PC-9 (cell line): ENCODE data around the gene PXDN. TPM values are rescaled to one million over a fixed set of nuclear protein-coding genes. Genes with fewer than 3 reads are reported as not detected.
"Not testable (repeated sequence)": the region's sequence is repeated elsewhere in the genome, so short reads cannot be mapped to it uniquely, and the experiment has no call there.

ENCODE experiments used
- BruUV-seq: library from RNA; stranded (reverse); fragments of 400-500 nt; replicated peaks from 2 replicates; lab custom pipeline; 2021; lab: Mats Ljungman, UMichigan
- CTCF ChIA-PET: fragments of 300-600 bp; sonication (Branson Sonifier 250); formaldehyde crosslinking; loops from one replicate; lab custom pipeline; 2022; ENCODE audit warnings: antibody characterized with exemption; lab: Charles Lee
- POLR2A ChIA-PET: fragments of 300-600 bp; sonication (Branson Sonifier 250); formaldehyde crosslinking; loops from one replicate; lab custom pipeline; 2022; ENCODE audit warnings: antibody characterized with exemption; ENCODE audit not compliant: unreplicated experiment; lab: Charles Lee
- DNase-seq, 2 experiments: peaks; one replicate each; pipeline versions ENCODE4 v3.0.0 to v3.0.0-alpha.2; 2015 to 2022; ENCODE audit warnings: mixed read lengths in 1 of 2
- H2AFZ ChIP-seq: fragments of 200-600 bp; sonication (generic); 2 replicates; pipeline ENCODE4 v1.8.1; 2017; ENCODE audit warnings: antibody characterized with exemption
- H3F3A ChIP-seq: fragments of 200-600 bp; sonication (generic); 2 replicates; pipeline ENCODE4 v1.8.1; 2017; ENCODE audit warnings: antibody characterized with exemption, mild to moderate bottlenecking, low read depth; ENCODE audit not compliant: insufficient read depth
- H3K27ac ChIP-seq: fragments of 200-600 bp; sonication (generic); 2 replicates; pipeline ENCODE4 v1.6.1; 2016; ENCODE audit warnings: mixed run types
- H3K27me3 ChIP-seq: fragments of 200-600 bp; sonication (generic); 2 replicates; pipeline ENCODE4 v1.6.1; 2016; ENCODE audit warnings: low read depth, mixed run types; ENCODE audit not compliant: insufficient read depth
- H3K36me3 ChIP-seq: fragments of 200-600 bp; sonication (generic); 2 replicates; pipeline ENCODE4 v1.6.1; 2016; ENCODE audit warnings: low read depth, mixed run types
- H3K4me1 ChIP-seq: fragments of 200-600 bp; sonication (generic); replicated peaks from 2 replicates; pipeline ENCODE4 v1.6.1; 2016; ENCODE audit warnings: mixed run types; ENCODE audit not compliant: insufficient read depth
- H3K4me2 ChIP-seq: fragments of 200-600 bp; sonication (generic); 2 replicates; pipeline ENCODE4 v1.6.1; 2017; ENCODE audit warnings: mixed run types
- H3K4me3 ChIP-seq: fragments of 200-600 bp; sonication (generic); 2 replicates; pipeline ENCODE4 v1.6.1; 2016; ENCODE audit warnings: mixed run types
- H3K79me2 ChIP-seq: fragments of 200-600 bp; sonication (generic); 2 replicates; pipeline ENCODE4 v1.6.1; 2017; ENCODE audit warnings: low read depth, mixed run types
- H3K9me2 ChIP-seq: fragments of 200-600 bp; sonication (generic); 2 replicates; pipeline ENCODE4 v1.8.1; 2017; ENCODE audit warnings: mild to moderate bottlenecking; ENCODE audit not compliant: insufficient read depth
- H3K9me3 ChIP-seq: fragments of 200-600 bp; sonication (generic); 2 replicates; pipeline ENCODE4 v1.8.1; 2016; ENCODE audit warnings: low read depth; ENCODE audit not compliant: insufficient read depth
- H4K20me1 ChIP-seq: fragments of 200-600 bp; sonication (generic); 2 replicates; pipeline ENCODE4 v1.8.1; 2017; ENCODE audit not compliant: insufficient read depth
- EZH2 ChIP-seq: fragments of 200-600 bp; sonication (generic); IDR thresholded peaks from 2 replicates; pipeline ENCODE4 v1.8.0; 2017; ENCODE audit warnings: antibody characterized with exemption, low read depth
- intact Hi-C: fragments of 100-400 bp; cut with micrococcal nuclease; formaldehyde crosslinking; loops from one replicate; pipeline ENCODE4 v1.10.0; 2022; ENCODE audit not compliant: unreplicated experiment
- total RNA-seq: library from RNA; stranded (reverse); gene quantifications from 2 replicates; pipeline ENCODE4 v1.2.3, GENCODE V29; 2021
- TF ChIP-seq, protein P1 (sequence below): fragments of 200-600 bp; sonication (generic); conservative IDR thresholded peaks from 2 replicates; pipeline ENCODE4 v1.6.1; 2017; ENCODE audit warnings: mixed run types, antibody characterized with exemption, mild to moderate bottlenecking, moderate library complexity

The PXDN gene
- total RNA-seq, 1 experiment from 2014 or later = 91.1 TPM

DNA sequence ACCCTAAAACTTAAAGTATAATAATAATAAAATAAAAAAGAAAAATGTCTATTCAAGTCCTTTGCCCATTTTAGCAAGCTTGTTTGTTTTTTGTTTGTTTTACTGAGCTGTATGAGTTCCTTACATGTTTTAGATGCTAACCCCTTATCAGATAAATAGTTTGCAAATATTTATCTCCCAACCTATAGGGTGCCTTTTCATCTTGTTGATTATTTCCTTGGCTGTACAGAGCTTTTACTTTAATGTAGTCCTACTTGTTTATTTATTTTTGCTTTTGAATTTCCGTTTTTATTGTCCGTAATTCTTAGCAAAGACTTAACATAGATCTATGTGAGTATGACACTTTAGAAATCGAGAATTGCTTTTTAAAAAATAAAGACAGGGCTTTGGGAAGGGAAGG lies 17.8 kb downstream of the PXDN start:
- TF ChIP-seq, protein P1, sequence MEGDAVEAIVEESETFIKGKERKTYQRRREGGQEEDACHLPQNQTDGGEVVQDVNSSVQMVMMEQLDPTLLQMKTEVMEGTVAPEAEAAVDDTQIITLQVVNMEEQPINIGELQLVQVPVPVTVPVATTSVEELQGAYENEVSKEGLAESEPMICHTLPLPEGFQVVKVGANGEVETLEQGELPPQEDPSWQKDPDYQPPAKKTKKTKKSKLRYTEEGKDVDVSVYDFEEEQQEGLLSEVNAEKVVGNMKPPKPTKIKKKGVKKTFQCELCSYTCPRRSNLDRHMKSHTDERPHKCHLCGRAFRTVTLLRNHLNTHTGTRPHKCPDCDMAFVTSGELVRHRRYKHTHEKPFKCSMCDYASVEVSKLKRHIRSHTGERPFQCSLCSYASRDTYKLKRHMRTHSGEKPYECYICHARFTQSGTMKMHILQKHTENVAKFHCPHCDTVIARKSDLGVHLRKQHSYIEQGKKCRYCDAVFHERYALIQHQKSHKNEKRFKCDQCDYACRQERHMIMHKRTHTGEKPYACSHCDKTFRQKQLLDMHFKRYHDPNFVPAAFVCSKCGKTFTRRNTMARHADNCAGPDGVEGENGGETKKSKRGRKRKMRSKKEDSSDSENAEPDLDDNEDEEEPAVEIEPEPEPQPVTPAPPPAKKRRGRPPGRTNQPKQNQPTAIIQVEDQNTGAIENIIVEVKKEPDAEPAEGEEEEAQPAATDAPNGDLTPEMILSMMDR = no peak
- TF ChIP-seq EZH2 = no peak
- no peaks in the 10 kb centered on the region for H3K9me2 ChIP-seq
- peaks cover 45% of the 10 kb centered on the region for H3F3A ChIP-seq
- no peak overlapping the region for H3K4me2 ChIP-seq
- H2AFZ ChIP-seq = no peak overlapping the region
- BruUV-seq = no TSS peak
- H3K27ac ChIP-seq = no peak overlapping the region
- peak in 1 of 2 experiments; percentile 28 for DNase-seq
- intact Hi-C loops = no loop called here
- H3K9me3 ChIP-seq = no peaks in the 10 kb centered on the region
- ChIA-PET CTCF (no interaction called here), POLR2A (no interaction called here)
- H3K79me2 ChIP-seq = peaks cover 56% of the 10 kb centered on the region
- H3K27me3 ChIP-seq = peaks cover 12% of the 10 kb centered on the region; the same call in 1 of the 2 replicates
- H3K36me3 ChIP-seq = no peaks in the 10 kb centered on the region
- H3K4me3 ChIP-seq = no peak overlapping the region
- peaks cover 57% of the 10 kb centered on the region for H3K4me1 ChIP-seq
- no peaks in the 10 kb centered on the region for H4K20me1 ChIP-seq

DNA sequence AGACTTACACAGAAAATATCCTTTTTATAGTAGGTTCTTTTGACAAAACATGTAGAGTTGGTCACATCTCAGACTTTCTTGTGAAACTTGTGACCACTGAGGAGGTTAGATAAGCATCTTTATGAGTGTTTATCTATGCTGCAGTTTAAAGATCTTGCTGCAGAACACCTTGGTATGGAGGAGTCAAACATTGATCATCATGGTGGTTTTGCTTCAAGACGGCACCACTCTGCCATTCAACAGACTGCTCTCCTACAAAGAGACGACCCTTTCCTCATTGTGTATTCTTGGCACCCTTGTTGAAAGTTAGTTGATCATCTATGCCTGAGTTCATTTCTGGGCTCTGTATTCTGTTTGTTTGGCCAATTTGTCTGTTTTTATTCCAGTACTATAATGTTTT lies 20.0 kb downstream of the PXDN start:
- BruUV-seq, intact Hi-C loops, POLR2A ChIA-PET, H3K27ac ChIP-seq, H3K9me2 ChIP-seq, CTCF ChIA-PET, H3K4me2 ChIP-seq, H3K36me3 ChIP-seq, H4K20me1 ChIP-seq, H2AFZ ChIP-seq, H3K4me3 ChIP-seq, H3K9me3 ChIP-seq: not testable (repeated sequence)
- Histone ChIP-seq H3K79me2 (peaks cover 55% of the 10 kb centered on the region), H3F3A (peaks cover 35% of the 10 kb centered on the region), H3K27me3 (peaks cover 12% of the 10 kb centered on the region; the same call in 1 of the 2 replicates), H3K4me1 (peaks cover 48% of the 10 kb centered on the region)
- peak in 1 of 2 experiments; percentile 51 for DNase-seq

DNA sequence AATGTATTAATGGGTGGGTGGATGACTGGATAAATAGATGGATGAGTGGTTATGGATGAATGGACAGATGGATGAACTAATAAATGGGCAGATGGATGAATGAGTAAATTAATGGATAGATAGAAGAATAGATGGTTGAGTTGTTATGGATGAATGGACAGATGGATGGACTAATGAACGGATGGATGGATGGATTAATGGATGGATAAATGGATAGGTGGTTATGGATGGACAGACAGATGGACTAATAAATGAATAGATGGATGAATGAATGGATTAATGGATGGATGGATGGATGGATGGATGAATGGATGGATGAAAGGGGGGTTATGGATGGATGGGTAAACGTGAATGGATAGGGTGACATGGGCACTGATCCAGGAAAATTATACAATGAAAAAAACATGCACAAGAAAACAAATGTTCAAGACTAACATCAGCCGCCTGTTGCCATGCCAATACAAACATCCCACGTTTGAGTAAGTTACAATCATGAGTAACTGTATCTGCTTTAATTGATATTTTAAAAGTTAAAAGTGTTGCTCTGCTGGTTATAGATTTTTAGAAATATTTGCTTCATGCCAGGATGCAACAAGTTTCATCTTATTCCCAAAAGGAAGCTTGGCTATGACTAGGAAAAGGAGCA lies 20.8 kb downstream of the PXDN start:
- intact Hi-C loops = no loop called here
- H3K27me3 ChIP-seq = peaks cover 8% of the 10 kb centered on the region

More for the DNA sequence above, 20.8 kb downstream of the PXDN start:
- ChIA-PET CTCF (no interaction called here), POLR2A (no interaction called here)
- TF ChIP-seq EZH2 = no peak
- TF ChIP-seq, protein P1 = no peak
- peaks cover 54% of the 10 kb centered on the region for H3K79me2 ChIP-seq
- BruUV-seq = no TSS peak
- H3K27ac ChIP-seq = 0 out of 2 replicates have a peak overlapping the region, but pooled peaks have one; percentile 95
- DNase-seq = peak in 1 of 2 experiments; percentile 4
- no peaks in the 10 kb centered on the region for H4K20me1 ChIP-seq
- no peak overlapping the region for H3K4me3 ChIP-seq
- peaks cover 40% of the 10 kb centered on the region for H3K4me1 ChIP-seq
- H3K4me2 ChIP-seq = peak overlapping the region; percentile 72; the same call in 1 of the 2 replicates
- peaks cover 31% of the 10 kb centered on the region for H3F3A ChIP-seq
- no peaks in the 10 kb centered on the region for H3K9me3 ChIP-seq
- no peaks in the 10 kb centered on the region for H3K9me2 ChIP-seq
- H3K36me3 ChIP-seq = no peaks in the 10 kb centered on the region
- H2AFZ ChIP-seq = no peak overlapping the region
